Esophagus (tissue), 2 donors: Measurements from ENCODE around the gene MXD1. TPM values are rescaled to one million over a fixed set of nuclear protein-coding genes. Genes with fewer than 3 reads are reported as not detected.

Experiments
- H3K27ac ChIP-seq, 2 donors: one replicate each; pipeline ENCODE4 v1.5.1; 2013; ENCODE audit warnings: low read depth in 2 of 2, mild to moderate bottlenecking in 2 of 2, inconsistent platforms in 1 of 2, low read length in 1 of 2, moderate library complexity in 1 of 2
- H3K27me3 ChIP-seq, 2 donors: one replicate each; pipeline ENCODE4 v1.6.1; 2013; ENCODE audit warnings: low read length in 2 of 2, control low read depth in 1 of 2, mild to moderate bottlenecking in 1 of 2; ENCODE audit not compliant: insufficient read depth in 2 of 2, control insufficient read depth in 1 of 2
- H3K36me3 ChIP-seq, 2 donors: one replicate each; pipeline ENCODE4 v1.6.1; 2013; ENCODE audit warnings: low read length in 1 of 2; ENCODE audit not compliant: control insufficient read depth in 2 of 2, insufficient read depth in 2 of 2
- H3K4me1 ChIP-seq, 2 donors: one replicate each; pipeline ENCODE4 v1.6.1; 2013; ENCODE audit warnings: low read length in 1 of 2; ENCODE audit not compliant: control insufficient read depth in 2 of 2, insufficient read depth in 2 of 2
- H3K4me3 ChIP-seq, 2 donors: one replicate each; pipeline ENCODE4 v1.5.1; 2013; ENCODE audit warnings: low read length in 2 of 2, mild to moderate bottlenecking in 2 of 2, low read depth in 1 of 2, moderate library complexity in 1 of 2
- H3K9me3 ChIP-seq, 2 donors: one replicate each; pipeline ENCODE4 v1.6.1; 2013; ENCODE audit warnings: mild to moderate bottlenecking in 2 of 2, low read depth in 1 of 2, low read length in 1 of 2, moderate library complexity in 1 of 2; ENCODE audit not compliant: control insufficient read depth in 2 of 2, insufficient read depth in 1 of 2
- WGBS, 2 donors: extraction: QIAGEN DNeasy Blood & Tissue Kit; methylation state at CpG; one replicate each; pipeline ENCODE4 v1.1.7; 2013; 5-methylcytosine and 5-hydroxymethylcytosine counted together
- polyA plus RNA-seq, 2 donors: library from polyadenylated mRNA; stranded (reverse); fragments of 200-250 nt; gene quantifications; one replicate each; pipeline ENCODE4 v1.2.3, GENCODE V29; 2013
- donor health status: healthy with polysubstance abuse.
- donor health status: Bipolar disorder and iron deficiency.

Gene MXD1
- polyA plus RNA-seq, 2 donors = 75.9 to 140 TPM

GRCh38 chr2:69911985-69912563, 2.8 kb upstream of the MXD1 start:
- 4% methylated on average over 2 of the region's 2 CpGs for WGBS, 2 donors
- no peaks in the 10 kb centered on the region for H3K4me1 ChIP-seq
- peaks cover under 1 to 5% of the 10 kb centered on the region in 2 donors for H3K36me3 ChIP-seq
- H3K4me3 ChIP-seq = no peak overlapping the region
- no peaks in the 10 kb centered on the region for H3K27me3 ChIP-seq
- no peak overlapping the region for H3K27ac ChIP-seq
- H3K9me3 ChIP-seq = no peaks in the 10 kb centered on the region

- Histone ChIP-seq H3K36me3 (no peaks in the 10 kb centered on the region), H3K27me3 (no peaks in the 10 kb centered on the region), H3K4me3 (peak overlapping the region; percentile 62 to 71), H3K9me3 (no peaks in the 10 kb centered on the region), H3K4me1 (no peaks in the 10 kb centered on the region), H3K27ac (peak overlapping the region; percentile 98 to 99)
- WGBS, 2 donors = 0% methylated on average over 56 of the region's 56 CpGs
These were observed 552 bp upstream of the MXD1 start for GRCh38 chr2:69914164-69914949.

DNA sequence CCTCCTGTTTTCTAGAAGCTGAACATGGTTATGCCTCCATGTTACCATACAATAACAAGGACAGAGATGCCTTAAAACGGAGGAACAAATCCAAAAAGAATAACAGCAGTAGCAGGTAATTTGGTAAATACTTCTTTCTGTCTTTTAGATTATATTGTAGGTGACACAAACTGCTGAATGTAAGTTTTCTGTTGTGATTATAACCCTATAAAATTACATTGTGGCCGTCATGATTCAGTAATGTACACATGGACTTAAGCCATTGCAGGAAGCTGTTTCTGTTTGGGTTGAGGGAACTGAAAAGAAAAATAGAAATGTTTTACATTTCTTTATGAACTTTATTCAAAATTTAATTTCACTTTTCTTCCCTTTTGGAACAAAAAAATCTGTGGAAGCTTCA, 1.2 kb downstream of the MXD1 start:
- no peaks in the 10 kb centered on the region for H3K4me1 ChIP-seq
- no peak overlapping the region for H3K27ac ChIP-seq
- no peaks in the 10 kb centered on the region for H3K27me3 ChIP-seq
- H3K4me3 ChIP-seq = peak overlapping the region in 1 of 2 donors; percentile 71
- H3K9me3 ChIP-seq = no peaks in the 10 kb centered on the region
- 41 to 42% methylated on average over 2 of the region's 2 CpGs for WGBS, 2 donors
- H3K36me3 ChIP-seq = no peaks in the 10 kb centered on the region

- peak overlapping the region; percentile 0 to 58 for H3K27ac ChIP-seq
- peaks cover 0 to 3% of the 10 kb centered on the region in 2 donors for H3K36me3 ChIP-seq
- WGBS, 2 donors = 32 to 47% methylated on average over 3 of the region's 3 CpGs
- no peaks in the 10 kb centered on the region for H3K27me3 ChIP-seq
- no peaks in the 10 kb centered on the region for H3K4me1 ChIP-seq
- H3K9me3 ChIP-seq = no peaks in the 10 kb centered on the region
- H3K4me3 ChIP-seq = peak overlapping the region in 1 of 2 donors; percentile 71
These were observed 2.9 kb downstream of the MXD1 start for GRCh38 chr2:69917852-69918251.

DNA sequence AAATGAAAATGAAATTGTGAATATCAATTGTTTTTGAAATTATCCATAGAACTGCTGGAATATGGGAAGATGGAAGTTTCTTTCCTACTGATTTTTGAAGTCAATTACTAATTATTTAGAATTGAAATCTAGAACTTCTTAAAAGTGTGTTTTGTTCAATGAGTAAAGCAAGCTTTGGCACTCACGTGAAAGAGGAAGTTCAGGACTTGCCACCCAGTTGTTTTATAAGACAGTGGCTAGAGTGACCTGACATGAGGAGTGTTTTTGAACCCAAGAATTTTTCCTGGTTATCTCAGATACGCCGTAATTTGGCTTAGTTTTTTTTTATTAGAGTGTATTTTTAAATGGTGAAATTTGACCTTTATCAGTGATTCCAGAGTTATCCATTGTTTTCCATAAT, 3.5 kb downstream of the MXD1 start:
- Histone ChIP-seq H3K27me3 (no peaks in the 10 kb centered on the region), H3K9me3 (no peaks in the 10 kb centered on the region), H3K27ac (no peak overlapping the region), H3K4me1 (no peaks in the 10 kb centered on the region), H3K4me3 (no peak overlapping the region), H3K36me3 (peaks cover 0 to 5% of the 10 kb centered on the region in 2 donors)
- WGBS, 2 donors = 55 to 56% methylated on average over 3 of the region's 3 CpGs

GRCh38 chr2:69923116-69923515, 8.2 kb downstream of the MXD1 start:
- Histone ChIP-seq H3K27me3 (no peaks in the 10 kb centered on the region), H3K9me3 (no peaks in the 10 kb centered on the region), H3K4me1 (no peaks in the 10 kb centered on the region), H3K27ac (no peak overlapping the region), H3K4me3 (no peak overlapping the region), H3K36me3 (peaks cover 0 to 5% of the 10 kb centered on the region in 2 donors)
- WGBS, 2 donors = 97 to 99% methylated on average over 3 of the region's 3 CpGs

DNA sequence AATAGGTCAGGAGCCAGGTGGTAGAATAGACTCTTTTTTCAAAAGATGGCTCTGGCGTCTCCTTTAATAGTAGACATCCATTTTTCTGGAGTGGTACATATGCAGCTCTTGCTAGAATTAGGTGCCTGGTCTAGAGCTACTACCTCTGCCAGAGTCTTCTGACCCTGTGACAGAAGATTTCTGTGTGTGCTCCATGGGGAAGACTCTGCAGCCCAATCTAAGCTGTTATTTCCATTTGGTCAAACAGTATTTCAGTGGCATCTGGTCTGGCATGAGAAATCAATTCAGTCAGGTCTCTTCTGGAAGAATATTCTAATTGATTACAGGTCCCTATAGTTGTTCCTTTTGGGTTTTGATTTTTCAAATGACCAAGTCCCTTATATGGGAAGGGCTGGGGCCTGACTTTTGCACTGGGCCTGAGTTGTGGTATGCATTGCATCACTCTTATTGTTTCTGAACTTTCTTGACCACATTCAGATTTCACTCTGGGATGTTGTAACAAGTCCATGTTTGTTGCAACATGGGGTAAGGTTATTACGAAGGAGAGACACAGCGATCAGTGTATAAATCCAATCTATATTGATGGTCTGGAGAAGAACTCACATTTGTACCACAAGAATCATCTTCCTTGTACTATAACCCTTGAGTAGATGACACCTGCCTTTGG, 12.1 kb downstream of the MXD1 start:
- Histone ChIP-seq H3K4me3 (no peak overlapping the region), H3K36me3 (peaks cover 0 to 7% of the 10 kb centered on the region in 2 donors), H3K27me3 (no peaks in the 10 kb centered on the region), H3K9me3 (no peaks in the 10 kb centered on the region), H3K27ac (no peak overlapping the region), H3K4me1 (peaks cover 0 to 3% of the 10 kb centered on the region in 2 donors)
- WGBS, 2 donors = 82 to 86% methylated on average over 3 of the region's 3 CpGs

DNA sequence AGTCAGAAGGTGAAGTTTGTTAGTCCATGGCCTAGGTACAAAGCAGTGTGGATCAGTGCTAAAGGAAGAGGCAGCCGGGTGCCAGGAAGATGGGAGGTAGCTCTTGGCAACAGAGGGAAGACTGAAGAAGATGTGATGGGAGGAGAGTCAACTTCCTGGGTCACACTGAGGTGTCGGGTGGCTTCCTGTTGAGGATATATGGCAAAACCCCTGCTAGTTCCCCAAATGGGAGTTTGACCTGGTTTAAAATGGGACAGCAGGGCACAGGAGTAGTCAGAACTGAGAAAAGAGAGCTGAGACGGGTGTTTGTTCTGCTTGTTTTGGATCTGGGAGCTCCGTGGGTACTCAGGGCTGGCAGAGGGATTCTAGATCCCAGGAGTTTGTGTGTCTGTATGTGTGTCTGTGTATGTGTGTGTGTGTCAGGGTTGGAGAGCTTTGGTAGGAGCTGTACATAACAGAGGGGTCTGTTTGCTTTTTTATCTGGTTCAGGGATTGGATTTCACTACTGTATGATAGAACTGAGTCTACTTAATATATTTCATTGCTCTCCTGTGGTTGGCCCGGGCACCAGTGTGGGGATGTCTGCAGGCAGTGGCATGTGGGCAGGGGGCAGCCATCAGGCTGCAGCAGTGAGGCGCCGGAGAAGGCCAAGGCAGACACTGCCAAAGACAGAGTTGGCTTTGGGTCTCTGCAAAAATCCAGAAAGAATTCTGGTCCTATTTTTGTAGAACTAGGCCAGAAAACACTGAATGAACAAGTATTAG, 17.1 kb downstream of the MXD1 start:
- no peaks in the 10 kb centered on the region for H3K27me3 ChIP-seq
- H3K4me3 ChIP-seq = no peak overlapping the region
- H3K9me3 ChIP-seq = no peaks in the 10 kb centered on the region
- WGBS, 2 donors = 89 to 90% methylated on average over 7 of the region's 7 CpGs
- H3K27ac ChIP-seq = peak overlapping the region in 1 of 2 donors; percentile 54
- peaks cover 4 to 17% of the 10 kb centered on the region in 2 donors for H3K36me3 ChIP-seq
- peaks cover 2 to 4% of the 10 kb centered on the region in 2 donors for H3K4me1 ChIP-seq

DNA sequence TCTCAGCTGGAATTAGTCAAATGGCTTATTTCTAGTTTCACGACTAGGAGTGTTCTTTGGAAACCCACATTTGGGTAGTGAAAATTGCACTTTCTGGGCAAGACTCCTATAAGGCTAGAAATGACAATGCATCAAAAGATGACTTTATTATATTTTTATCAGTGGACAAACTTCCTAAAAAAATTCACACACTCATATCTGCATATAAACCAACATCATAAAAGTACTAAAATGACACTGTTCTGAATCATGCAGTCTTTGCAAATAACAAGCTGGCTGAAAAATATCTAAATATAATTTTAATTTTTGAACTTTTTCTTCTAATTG, 17.6 kb downstream of the MXD1 start:
- Histone ChIP-seq H3K27ac (no peak overlapping the region), H3K9me3 (no peaks in the 10 kb centered on the region), H3K4me1 (peaks cover 2 to 4% of the 10 kb centered on the region in 2 donors), H3K4me3 (no peak overlapping the region), H3K27me3 (no peaks in the 10 kb centered on the region), H3K36me3 (peaks cover 4 to 20% of the 10 kb centered on the region in 2 donors)
- 71 to 72% methylated on average over 1 of the region's 1 CpG for WGBS, 2 donors
